IgD-negative memory B cell (primary cell): ENCODE results near the gene CXCL1. TPM values are rescaled to one million over a fixed set of nuclear protein-coding genes. Genes with fewer than 3 reads are reported as not detected.
A peak's percentile ranks its signal among the peaks of the same experiment; 100 is the strongest.

Experiments
- H3K27ac Mint-ChIP-seq, 3 donors: one replicate each; pipeline ENCODE4 v1.8.0; 2020 to 2022; ENCODE audit warnings: mild to moderate bottlenecking in 3 of 3, mixed read lengths in 3 of 3, moderate library complexity in 1 of 3
- H3K27me3 Mint-ChIP-seq: one replicate; pipeline ENCODE4 v1.8.0; 2021; ENCODE audit warnings: mixed read lengths
- H3K36me3 Mint-ChIP-seq: one replicate; pipeline ENCODE4 v1.8.0; 2020; ENCODE audit warnings: mild to moderate bottlenecking, mixed read lengths
- H3K4me1 Mint-ChIP-seq, 3 donors: one replicate each; pipeline ENCODE4 v1.8.0; 2020 to 2022; ENCODE audit warnings: mixed read lengths in 3 of 3, mild to moderate bottlenecking in 1 of 3
- H3K4me3 Mint-ChIP-seq, 4 donors: one replicate each; pipeline ENCODE4 v1.8.0; 2020 to 2022; ENCODE audit warnings: mild to moderate bottlenecking in 4 of 4, mixed read lengths in 4 of 4, moderate library complexity in 3 of 4
- H3K9me3 Mint-ChIP-seq, 3 donors: one replicate each; pipeline ENCODE4 v1.8.0; 2020 to 2021; ENCODE audit warnings: mixed read lengths in 3 of 3, mild to moderate bottlenecking in 1 of 3
- polyA plus RNA-seq: library from polyadenylated mRNA; unstranded; fragments of 300-500 nt; fragmentation: Illumina TruSeq; gene quantifications from one replicate; pipeline ENCODE4 v1.2.3, GENCODE V29; 2021

CXCL1 gene
- polyA plus RNA-seq, 1 donor from 2014 or later = not detected

GRCh38 chr4:73864365-73864764, 4.8 kb upstream of the CXCL1 start:
- H3K27me3 Mint-ChIP-seq = peaks cover 14% of the 10 kb centered on the region
- no peaks in the 10 kb centered on the region for H3K36me3 Mint-ChIP-seq
- H3K27ac Mint-ChIP-seq = no peak overlapping the region
- H3K9me3 Mint-ChIP-seq = no peaks in the 10 kb centered on the region
- H3K4me1 Mint-ChIP-seq = no peaks in the 10 kb centered on the region
- no peak overlapping the region for H3K4me3 Mint-ChIP-seq

GRCh38 chr4:73864961-73865360, 4.2 kb upstream of the CXCL1 start:
- Mint-ChIP-seq H3K36me3 (no peaks in the 10 kb centered on the region), H3K9me3 (no peaks in the 10 kb centered on the region), H3K27me3 (peaks cover 19% of the 10 kb centered on the region), H3K4me3 (no peak overlapping the region), H3K4me1 (no peaks in the 10 kb centered on the region), H3K27ac (no peak overlapping the region)

- H3K27me3 Mint-ChIP-seq = peaks cover 19% of the 10 kb centered on the region
- H3K4me1 Mint-ChIP-seq = no peaks in the 10 kb centered on the region
- H3K4me3 Mint-ChIP-seq = no peak overlapping the region
- H3K27ac Mint-ChIP-seq = no peak overlapping the region
- no peaks in the 10 kb centered on the region for H3K36me3 Mint-ChIP-seq
- H3K9me3 Mint-ChIP-seq = no peaks in the 10 kb centered on the region
These were observed 3.6 kb upstream of the CXCL1 start for GRCh38 chr4:73865431-73866096.

- Mint-ChIP-seq H3K27ac (no peak overlapping the region), H3K4me1 (no peaks in the 10 kb centered on the region), H3K4me3 (no peak overlapping the region), H3K27me3 (peaks cover 19% of the 10 kb centered on the region), H3K36me3 (no peaks in the 10 kb centered on the region), H3K9me3 (no peaks in the 10 kb centered on the region)
These were observed 2.9 kb upstream of the CXCL1 start for GRCh38 chr4:73866246-73866645.

GRCh38 chr4:73867783-73868182, 1.4 kb upstream of the CXCL1 start:
- no peak overlapping the region for H3K4me3 Mint-ChIP-seq
- H3K4me1 Mint-ChIP-seq = no peaks in the 10 kb centered on the region
- H3K27ac Mint-ChIP-seq = peak overlapping the region in 1 of 3 donors; percentile 22
- peaks cover 19% of the 10 kb centered on the region for H3K27me3 Mint-ChIP-seq
- H3K9me3 Mint-ChIP-seq = no peaks in the 10 kb centered on the region
- H3K36me3 Mint-ChIP-seq = no peaks in the 10 kb centered on the region

- H3K4me1 Mint-ChIP-seq = no peaks in the 10 kb centered on the region
- peak overlapping the region in 1 of 3 donors; percentile 22 for H3K27ac Mint-ChIP-seq
- H3K9me3 Mint-ChIP-seq = no peaks in the 10 kb centered on the region
- H3K27me3 Mint-ChIP-seq = peaks cover 19% of the 10 kb centered on the region
- no peak overlapping the region for H3K4me3 Mint-ChIP-seq
- H3K36me3 Mint-ChIP-seq = no peaks in the 10 kb centered on the region
These were observed 725 bp upstream of the CXCL1 start for GRCh38 chr4:73868206-73869129.

- Mint-ChIP-seq H3K27ac (no peak overlapping the region), H3K4me1 (no peaks in the 10 kb centered on the region), H3K4me3 (no peak overlapping the region), H3K27me3 (peaks cover 19% of the 10 kb centered on the region), H3K9me3 (no peaks in the 10 kb centered on the region), H3K36me3 (no peaks in the 10 kb centered on the region)
These were observed 1.1 kb downstream of the CXCL1 start for GRCh38 chr4:73870260-73870659.

- Mint-ChIP-seq H3K36me3 (no peaks in the 10 kb centered on the region), H3K9me3 (no peaks in the 10 kb centered on the region), H3K4me3 (no peak overlapping the region), H3K4me1 (no peaks in the 10 kb centered on the region), H3K27me3 (peaks cover 19% of the 10 kb centered on the region), H3K27ac (no peak overlapping the region)
These were observed 1.6 kb downstream of the CXCL1 start for GRCh38 chr4:73870768-73871167.

- no peaks in the 10 kb centered on the region for H3K9me3 Mint-ChIP-seq
- H3K36me3 Mint-ChIP-seq = no peaks in the 10 kb centered on the region
- no peaks in the 10 kb centered on the region for H3K4me1 Mint-ChIP-seq
These were observed 2.5 kb downstream of the CXCL1 start for GRCh38 chr4:73871511-73872310.

GRCh38 chr4:73872316-73873108, 3.3 kb downstream of the CXCL1 start:
- Mint-ChIP-seq H3K27ac (no peak overlapping the region), H3K4me1 (no peaks in the 10 kb centered on the region), H3K36me3 (no peaks in the 10 kb centered on the region), H3K9me3 (no peaks in the 10 kb centered on the region), H3K27me3 (peaks cover 19% of the 10 kb centered on the region), H3K4me3 (no peak overlapping the region)

More at GRCh38 chr4:73871511-73872310, 2.5 kb downstream of the CXCL1 start:
- peaks cover 19% of the 10 kb centered on the region for H3K27me3 Mint-ChIP-seq
- H3K27ac Mint-ChIP-seq = no peak overlapping the region
- H3K4me3 Mint-ChIP-seq = no peak overlapping the region

GRCh38 chr4:73874386-73874785, 5.2 kb downstream of the CXCL1 start:
- Mint-ChIP-seq H3K9me3 (peaks cover 0 to 4% (median 0%) of the 10 kb centered on the region in 3 donors), H3K4me3 (no peak overlapping the region), H3K27ac (no peak overlapping the region), H3K4me1 (no peaks in the 10 kb centered on the region), H3K36me3 (no peaks in the 10 kb centered on the region), H3K27me3 (peaks cover 5% of the 10 kb centered on the region)

GRCh38 chr4:73875401-73875800, 6.2 kb downstream of the CXCL1 start:
- peaks cover 0 to 4% (median 0%) of the 10 kb centered on the region in 3 donors for H3K9me3 Mint-ChIP-seq
- no peak overlapping the region for H3K27ac Mint-ChIP-seq
- H3K27me3 Mint-ChIP-seq = no peaks in the 10 kb centered on the region
- no peaks in the 10 kb centered on the region for H3K4me1 Mint-ChIP-seq
- H3K36me3 Mint-ChIP-seq = no peaks in the 10 kb centered on the region
- H3K4me3 Mint-ChIP-seq = no peak overlapping the region

GRCh38 chr4:73883306-73883705, 14.1 kb downstream of the CXCL1 start:
- Mint-ChIP-seq H3K9me3 (peaks cover 0 to 4% (median 0%) of the 10 kb centered on the region in 3 donors), H3K27ac (no peak overlapping the region)

GRCh38 chr4:73885574-73886267, 16.5 kb downstream of the CXCL1 start:
- Mint-ChIP-seq H3K27me3 (no peaks in the 10 kb centered on the region), H3K4me3 (no peak overlapping the region), H3K9me3 (no peaks in the 10 kb centered on the region), H3K27ac (no peak overlapping the region), H3K4me1 (no peaks in the 10 kb centered on the region), H3K36me3 (no peaks in the 10 kb centered on the region)

More at GRCh38 chr4:73883306-73883705, 14.1 kb downstream of the CXCL1 start:
- Mint-ChIP-seq H3K4me3 (no peak overlapping the region), H3K4me1 (no peaks in the 10 kb centered on the region), H3K27me3 (no peaks in the 10 kb centered on the region), H3K36me3 (no peaks in the 10 kb centered on the region)
